ENCODE data around the gene S100A10. TPM values are rescaled to one million over a fixed set of nuclear protein-coding genes. Genes with fewer than 3 reads are reported as not detected.
A peak's percentile ranks its signal among the peaks of the same experiment; 100 is the strongest.

The S100A10 gene
- total RNA-seq, 4 donors from 2014 or later, result 82.5 to 214 (median 105) TPM

GRCh38 chr1:151968058-151968457 is 25.6 kb downstream of the S100A10 start:
- 33% methylated on average over 2 of the region's 4 CpGs for WGBS
- Histone ChIP-seq H3K27me3 (no peaks in the 10 kb centered on the region), H3K9me3 (no peaks in the 10 kb centered on the region), H3K4me3 (no peak overlapping the region), H3K4me1 (peaks cover 15 to 33% (median 18%) of the 10 kb centered on the region in 4 donors), H3K27ac (replicated peaks in 1 of 4) (no peak overlapping the region), H3K36me3 (no peaks in the 10 kb centered on the region)
- DNase-seq (ENCODE audit: extremely low spot score), result no peak
- no peak for TF ChIP-seq POLR2AphosphoS5 (IDR thresholded peaks at IDR 0.05)
- TF ChIP-seq, protein P1, sequence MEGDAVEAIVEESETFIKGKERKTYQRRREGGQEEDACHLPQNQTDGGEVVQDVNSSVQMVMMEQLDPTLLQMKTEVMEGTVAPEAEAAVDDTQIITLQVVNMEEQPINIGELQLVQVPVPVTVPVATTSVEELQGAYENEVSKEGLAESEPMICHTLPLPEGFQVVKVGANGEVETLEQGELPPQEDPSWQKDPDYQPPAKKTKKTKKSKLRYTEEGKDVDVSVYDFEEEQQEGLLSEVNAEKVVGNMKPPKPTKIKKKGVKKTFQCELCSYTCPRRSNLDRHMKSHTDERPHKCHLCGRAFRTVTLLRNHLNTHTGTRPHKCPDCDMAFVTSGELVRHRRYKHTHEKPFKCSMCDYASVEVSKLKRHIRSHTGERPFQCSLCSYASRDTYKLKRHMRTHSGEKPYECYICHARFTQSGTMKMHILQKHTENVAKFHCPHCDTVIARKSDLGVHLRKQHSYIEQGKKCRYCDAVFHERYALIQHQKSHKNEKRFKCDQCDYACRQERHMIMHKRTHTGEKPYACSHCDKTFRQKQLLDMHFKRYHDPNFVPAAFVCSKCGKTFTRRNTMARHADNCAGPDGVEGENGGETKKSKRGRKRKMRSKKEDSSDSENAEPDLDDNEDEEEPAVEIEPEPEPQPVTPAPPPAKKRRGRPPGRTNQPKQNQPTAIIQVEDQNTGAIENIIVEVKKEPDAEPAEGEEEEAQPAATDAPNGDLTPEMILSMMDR (IDR thresholded peaks at IDR 0.05), result peak; percentile 70 to 83 (median 71)
- intact Hi-C loops (cut with DNase I), result loop anchor here (2.0 to 5.0 kb wide), 2 partner anchors 31 to 36 kb away; no protein-coding TSS in a partner anchor

- H3K27me3 ChIP-seq, result no peaks in the 10 kb centered on the region
- no peak overlapping the region for H3K4me3 ChIP-seq
- no peaks in the 10 kb centered on the region for H3K9me3 ChIP-seq
- H3K4me1 ChIP-seq, result peaks cover 11 to 25% (median 20%) of the 10 kb centered on the region in 4 donors
- intact Hi-C loops (cut with DNase I), result loop anchor here (5.0 kb wide), 1 partner anchor 35 kb away; no protein-coding TSS in a partner anchor
- 69% methylated on average over 1 of the region's 1 CpG for WGBS
- no peak for TF ChIP-seq POLR2AphosphoS5 (IDR thresholded peaks at IDR 0.05)
- TF ChIP-seq, protein P1 (IDR thresholded peaks at IDR 0.05), result no peak
- TF ChIP-seq POLR2A (IDR thresholded peaks at IDR 0.05; ENCODE audit: low read depth), result no peak
- no peak for TF ChIP-seq EP300 (IDR thresholded peaks at IDR 0.05)
- DNase-seq (ENCODE audit: extremely low spot score), result no peak
- no peak overlapping the region for H3K27ac ChIP-seq (replicated peaks in 1 of 4)
- no peaks in the 10 kb centered on the region for H3K36me3 ChIP-seq
These were observed 26.6 kb downstream of the S100A10 start for GRCh38 chr1:151967091-151967490.

DNA sequence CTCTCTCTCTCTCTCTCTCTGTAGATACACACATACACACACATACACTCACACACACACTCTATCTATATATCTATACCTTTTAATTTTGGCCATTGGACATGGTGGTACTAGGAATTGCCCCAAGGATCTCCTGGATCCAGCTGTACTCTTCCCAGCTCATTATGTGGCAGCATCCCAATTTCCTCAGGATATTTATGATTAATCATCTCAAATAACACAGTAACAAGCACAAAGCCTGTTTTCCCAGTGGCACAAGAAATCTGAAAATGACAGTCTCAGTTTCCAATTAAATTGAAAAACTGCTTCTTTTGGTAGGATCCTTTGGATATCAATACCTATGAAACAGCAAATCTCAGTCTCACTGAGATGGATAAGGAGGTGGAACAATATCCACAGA is 27.6 kb downstream of the S100A10 start:
- Histone ChIP-seq H3K27me3 (no peaks in the 10 kb centered on the region), H3K27ac (replicated peaks in 1 of 4) (no peak overlapping the region), H3K9me3 (no peaks in the 10 kb centered on the region), H3K36me3 (no peaks in the 10 kb centered on the region), H3K4me1 (peaks cover 10 to 31% (median 28%) of the 10 kb centered on the region in 4 donors), H3K4me3 (no peak overlapping the region)
- TF ChIP-seq, protein P1 (IDR thresholded peaks at IDR 0.05), result no peak
- TF ChIP-seq POLR2A (IDR thresholded peaks at IDR 0.05; ENCODE audit: low read depth) (no peak), EP300 (IDR thresholded peaks at IDR 0.05) (no peak), POLR2AphosphoS5 (IDR thresholded peaks at IDR 0.05) (no peak)
- no peak for DNase-seq (ENCODE audit: extremely low spot score)
- intact Hi-C loops (cut with DNase I), result loop anchor here (5.0 kb wide), 1 partner anchor 34 kb away; no protein-coding TSS in a partner anchor

DNA sequence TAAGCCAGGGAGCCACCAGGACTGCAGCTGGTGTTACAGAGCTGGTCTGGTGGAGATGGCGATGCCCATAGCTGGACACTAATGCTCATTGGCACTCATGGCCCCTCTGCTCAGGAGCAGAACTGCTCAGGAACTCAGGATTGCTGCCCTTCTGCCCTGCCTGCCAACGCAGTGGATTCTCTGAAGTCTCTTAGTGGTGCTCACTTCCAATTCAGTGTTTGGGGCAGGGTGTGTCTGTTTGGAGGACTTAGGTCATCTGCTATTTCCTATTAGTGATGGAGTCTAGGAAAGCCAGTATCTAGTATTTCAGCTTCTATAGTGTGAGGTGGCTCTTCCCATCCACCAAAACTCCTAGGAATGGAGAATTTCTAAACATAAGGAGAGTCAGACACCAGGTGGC is 29.1 kb downstream of the S100A10 start:
- intact Hi-C loops (cut with DNase I), result no loop called here
- no peaks in the 10 kb centered on the region for H3K9me3 ChIP-seq
- DNase-seq (ENCODE audit: extremely low spot score), result no peak
- TF ChIP-seq POLR2A (IDR thresholded peaks at IDR 0.05; ENCODE audit: low read depth) (no peak), POLR2AphosphoS5 (IDR thresholded peaks at IDR 0.05) (no peak), EP300 (IDR thresholded peaks at IDR 0.05) (no peak)
- TF ChIP-seq, protein P1 (IDR thresholded peaks at IDR 0.05), result no peak
- H3K27me3 ChIP-seq, result no peaks in the 10 kb centered on the region
- no peaks in the 10 kb centered on the region for H3K36me3 ChIP-seq
- WGBS, result 89% methylated on average over 1 of the region's 2 CpGs
- no peak overlapping the region for H3K27ac ChIP-seq (replicated peaks in 1 of 4)
- H3K4me1 ChIP-seq, result peaks cover 10 to 31% (median 28%) of the 10 kb centered on the region in 4 donors
- H3K4me3 ChIP-seq, result no peak overlapping the region

DNA sequence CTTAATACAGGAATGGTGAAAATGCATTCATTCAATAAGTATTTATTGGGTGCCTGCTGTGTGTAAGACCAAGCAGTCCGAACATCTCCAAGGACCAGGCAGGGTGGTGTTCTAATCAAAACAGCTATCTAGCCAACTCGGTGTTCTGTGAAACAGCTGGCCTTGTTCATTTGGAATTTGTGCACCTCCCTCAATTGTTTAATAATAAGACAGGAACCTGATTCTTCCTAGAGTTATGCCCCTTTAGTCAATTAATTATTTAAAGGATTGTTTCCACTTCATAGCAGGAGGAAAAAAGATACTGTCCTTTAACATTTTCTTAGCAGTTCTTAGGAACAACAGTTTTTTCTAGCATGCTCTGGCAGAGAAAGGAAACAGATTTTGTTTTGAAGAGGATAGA is 30.4 kb downstream of the S100A10 start:
- Histone ChIP-seq H3K4me1 (peaks cover 7 to 25% (median 22%) of the 10 kb centered on the region in 4 donors), H3K27ac (replicated peaks in 1 of 4) (no peak overlapping the region), H3K27me3 (no peaks in the 10 kb centered on the region), H3K9me3 (no peaks in the 10 kb centered on the region), H3K36me3 (no peaks in the 10 kb centered on the region), H3K4me3 (no peak overlapping the region)
- no peak for DNase-seq (ENCODE audit: extremely low spot score)
- intact Hi-C loops (cut with DNase I), result no loop called here
- WGBS, result 49% methylated on average over 2 of the region's 2 CpGs
- TF ChIP-seq POLR2A (IDR thresholded peaks at IDR 0.05; ENCODE audit: low read depth), result no peak
- no peak for TF ChIP-seq EP300 (IDR thresholded peaks at IDR 0.05)
- TF ChIP-seq, protein P1 (IDR thresholded peaks at IDR 0.05), result no peak
- TF ChIP-seq POLR2AphosphoS5 (IDR thresholded peaks at IDR 0.05), result no peak
